ENCODE measurements around the gene FGF14.

FGF14 gene

DNA sequence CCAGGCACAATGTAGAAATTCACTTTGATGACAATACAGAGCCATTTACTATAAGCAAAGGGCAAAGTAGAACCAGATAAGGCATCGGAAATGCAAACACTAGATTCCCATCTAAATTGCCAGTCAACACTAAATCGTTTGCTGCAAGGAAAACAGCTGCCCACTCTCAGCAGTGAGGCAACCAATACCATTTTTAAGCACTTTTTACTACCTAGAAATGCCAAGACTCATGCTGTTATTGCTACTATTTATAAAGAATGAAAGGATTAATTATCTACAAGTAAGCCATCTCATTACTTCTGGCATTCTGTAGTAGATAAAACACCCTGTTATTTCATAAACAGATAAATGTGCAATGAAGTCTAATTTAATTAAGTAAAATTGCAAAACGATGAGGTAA is 422.0 kb downstream of the FGF14 start (continued):
- TF ChIP-seq ZFP41 (tag by site-specific recombination; IDR thresholded peaks at IDR 0.05; ENCODE audit: borderline replicate concordance) (no peak), ZNF311 (tag by site-specific recombination; IDR thresholded peaks at IDR 0.05; ENCODE audit: borderline replicate concordance) (no peak), ZNF529 (tag by site-specific recombination; IDR thresholded peaks at IDR 0.05; ENCODE audit: insufficient replicate concordance) (no peak), BCL11A (tag by site-specific recombination; IDR thresholded peaks at IDR 0.05; ENCODE audit: low read depth) (no peak), ZNF558 (tag by site-specific recombination; IDR thresholded peaks at IDR 0.05) (no peak), ZNF791 (tag by site-specific recombination; IDR thresholded peaks at IDR 0.05) (no peak)

DNA sequence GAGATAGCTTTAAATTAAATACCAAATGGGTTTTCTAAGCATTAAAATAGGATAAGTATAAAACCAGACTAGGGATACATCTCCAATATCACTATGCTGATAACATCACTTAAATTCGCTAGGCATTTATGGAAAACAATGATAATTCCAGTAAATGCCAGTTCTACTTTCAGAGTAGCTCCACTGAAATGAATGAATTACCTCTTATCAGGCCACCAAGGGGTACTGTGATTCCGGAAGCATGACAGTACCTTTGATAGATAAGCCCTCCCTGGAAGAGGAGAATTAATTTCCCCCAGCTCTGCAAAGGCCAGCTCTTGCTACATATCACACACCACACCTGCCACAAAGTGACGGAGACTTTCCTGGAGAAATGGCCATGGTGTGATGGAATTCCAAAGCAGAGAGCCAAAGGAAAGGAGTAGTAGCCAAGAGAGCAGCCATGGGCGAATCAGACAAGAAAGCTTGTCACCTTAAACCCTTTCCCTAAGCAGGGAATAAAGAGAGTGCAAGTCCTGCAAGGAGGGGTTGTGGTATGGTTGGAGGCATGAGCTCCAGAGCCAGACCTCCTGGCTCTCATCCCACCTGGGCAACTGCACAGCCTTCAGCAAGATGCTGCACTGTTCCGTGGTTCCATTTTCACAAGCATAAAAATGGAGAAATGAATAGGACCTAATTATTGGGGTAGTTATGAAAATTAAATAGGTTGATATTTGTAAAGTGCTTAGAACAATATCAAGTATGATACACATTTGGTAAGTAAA is 423.1 kb downstream of the FGF14 start:
- no peak overlapping the region for H3K27ac ChIP-seq (ENCODE audit: extremely low read depth, low read depth, low read length)
- ChIA-PET POLR2A (no interaction called here), CTCF (no interaction called here)
- no peaks in the 10 kb centered on the region for H3K4me1 ChIP-seq (ENCODE audit: control insufficient read depth, insufficient read depth, low read length)
- H3K4me3 ChIP-seq (ENCODE audit: low read depth, low read length), result no peak overlapping the region
- no peak for TF ChIP-seq ZBTB1 (tag by site-specific recombination; IDR thresholded peaks at IDR 0.05)
- no peak for TF ChIP-seq ZNF157 (tag by site-specific recombination; IDR thresholded peaks at IDR 0.05)
- TF ChIP-seq ZIC2 (tag by site-specific recombination; IDR thresholded peaks at IDR 0.05), result no peak
- no peaks in the 10 kb centered on the region for H3K36me3 ChIP-seq (ENCODE audit: control insufficient read depth in 2 of 2, insufficient read depth in 1 of 2, low read length in 2 of 2)
- no peaks in the 10 kb centered on the region for H3K9me3 ChIP-seq (ENCODE audit: control insufficient read depth, insufficient read depth, low read depth, low read length)

DNA sequence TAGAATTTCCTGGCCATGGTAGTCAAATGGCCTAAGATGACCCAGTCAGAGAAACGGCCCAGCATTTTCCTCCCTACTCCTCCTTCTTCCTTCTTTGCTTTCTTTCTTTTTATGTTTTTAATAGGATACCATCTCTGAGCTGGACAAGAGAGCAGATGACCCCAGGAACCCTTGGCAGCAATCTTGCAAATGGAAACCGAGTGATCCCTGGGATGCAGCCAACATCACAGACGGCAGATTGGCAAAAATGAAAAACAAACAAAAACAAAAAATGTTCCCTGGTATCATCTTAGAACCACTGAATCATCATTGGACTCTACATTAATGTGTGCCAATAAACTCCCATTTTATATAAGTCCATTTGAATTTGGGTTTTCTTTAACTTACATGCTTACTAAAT is 424.4 kb downstream of the FGF14 start:
- H3K27ac ChIP-seq (ENCODE audit: extremely low read depth, low read depth, low read length), result no peak overlapping the region
- no peaks in the 10 kb centered on the region for H3K4me1 ChIP-seq (ENCODE audit: control insufficient read depth, insufficient read depth, low read length)
- TF ChIP-seq, protein P1, sequence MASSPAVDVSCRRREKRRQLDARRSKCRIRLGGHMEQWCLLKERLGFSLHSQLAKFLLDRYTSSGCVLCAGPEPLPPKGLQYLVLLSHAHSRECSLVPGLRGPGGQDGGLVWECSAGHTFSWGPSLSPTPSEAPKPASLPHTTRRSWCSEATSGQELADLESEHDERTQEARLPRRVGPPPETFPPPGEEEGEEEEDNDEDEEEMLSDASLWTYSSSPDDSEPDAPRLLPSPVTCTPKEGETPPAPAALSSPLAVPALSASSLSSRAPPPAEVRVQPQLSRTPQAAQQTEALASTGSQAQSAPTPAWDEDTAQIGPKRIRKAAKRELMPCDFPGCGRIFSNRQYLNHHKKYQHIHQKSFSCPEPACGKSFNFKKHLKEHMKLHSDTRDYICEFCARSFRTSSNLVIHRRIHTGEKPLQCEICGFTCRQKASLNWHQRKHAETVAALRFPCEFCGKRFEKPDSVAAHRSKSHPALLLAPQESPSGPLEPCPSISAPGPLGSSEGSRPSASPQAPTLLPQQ (tag by site-specific recombination; IDR thresholded peaks at IDR 0.05), result no peak
- TF ChIP-seq, protein P2, sequence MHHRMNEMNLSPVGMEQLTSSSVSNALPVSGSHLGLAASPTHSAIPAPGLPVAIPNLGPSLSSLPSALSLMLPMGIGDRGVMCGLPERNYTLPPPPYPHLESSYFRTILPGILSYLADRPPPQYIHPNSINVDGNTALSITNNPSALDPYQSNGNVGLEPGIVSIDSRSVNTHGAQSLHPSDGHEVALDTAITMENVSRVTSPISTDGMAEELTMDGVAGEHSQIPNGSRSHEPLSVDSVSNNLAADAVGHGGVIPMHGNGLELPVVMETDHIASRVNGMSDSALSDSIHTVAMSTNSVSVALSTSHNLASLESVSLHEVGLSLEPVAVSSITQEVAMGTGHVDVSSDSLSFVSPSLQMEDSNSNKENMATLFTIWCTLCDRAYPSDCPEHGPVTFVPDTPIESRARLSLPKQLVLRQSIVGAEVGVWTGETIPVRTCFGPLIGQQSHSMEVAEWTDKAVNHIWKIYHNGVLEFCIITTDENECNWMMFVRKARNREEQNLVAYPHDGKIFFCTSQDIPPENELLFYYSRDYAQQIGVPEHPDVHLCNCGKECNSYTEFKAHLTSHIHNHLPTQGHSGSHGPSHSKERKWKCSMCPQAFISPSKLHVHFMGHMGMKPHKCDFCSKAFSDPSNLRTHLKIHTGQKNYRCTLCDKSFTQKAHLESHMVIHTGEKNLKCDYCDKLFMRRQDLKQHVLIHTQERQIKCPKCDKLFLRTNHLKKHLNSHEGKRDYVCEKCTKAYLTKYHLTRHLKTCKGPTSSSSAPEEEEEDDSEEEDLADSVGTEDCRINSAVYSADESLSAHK (tag by site-specific recombination; IDR thresholded peaks at IDR 0.05), result no peak
- TF ChIP-seq ZSCAN16 (tag by site-specific recombination; IDR thresholded peaks at IDR 0.05) (no peak), ZNF324 (tag by site-specific recombination; IDR thresholded peaks at IDR 0.05) (no peak), ZNF214 (tag by site-specific recombination; IDR thresholded peaks at IDR 0.05; ENCODE audit: borderline replicate concordance) (no peak), KLF16 (tag by site-specific recombination; IDR thresholded peaks at IDR 0.05) (no peak), ZNF791 (tag by site-specific recombination; IDR thresholded peaks at IDR 0.05) (no peak), ZEB2 (tag by site-specific recombination; IDR thresholded peaks at IDR 0.05) (no peak), RBAK (tag by site-specific recombination; IDR thresholded peaks at IDR 0.05) (no peak), ZNF596 (tag by site-specific recombination; IDR thresholded peaks at IDR 0.05) (no peak), MZF1 (tag by site-specific recombination; IDR thresholded peaks at IDR 0.05; ENCODE audit: borderline replicate concordance) (no peak), HOXC10 (CRISPR knock-in tag; IDR thresholded peaks at IDR 0.05) (no peak), ZNF623 (tag by site-specific recombination; IDR thresholded peaks at IDR 0.05) (no peak), WT1 (tag by site-specific recombination; IDR thresholded peaks at IDR 0.05) (no peak)
- TF ChIP-seq, protein P3, sequence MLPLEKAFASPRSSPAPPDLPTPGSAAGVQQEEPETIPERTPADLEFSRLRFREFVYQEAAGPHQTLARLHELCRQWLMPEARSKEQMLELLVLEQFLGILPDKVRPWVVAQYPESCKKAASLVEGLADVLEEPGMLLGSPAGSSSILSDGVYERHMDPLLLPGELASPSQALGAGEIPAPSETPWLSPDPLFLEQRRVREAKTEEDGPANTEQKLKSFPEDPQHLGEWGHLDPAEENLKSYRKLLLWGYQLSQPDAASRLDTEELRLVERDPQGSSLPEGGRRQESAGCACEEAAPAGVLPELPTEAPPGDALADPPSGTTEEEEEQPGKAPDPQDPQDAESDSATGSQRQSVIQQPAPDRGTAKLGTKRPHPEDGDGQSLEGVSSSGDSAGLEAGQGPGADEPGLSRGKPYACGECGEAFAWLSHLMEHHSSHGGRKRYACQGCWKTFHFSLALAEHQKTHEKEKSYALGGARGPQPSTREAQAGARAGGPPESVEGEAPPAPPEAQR (tag by site-specific recombination; IDR thresholded peaks at IDR 0.05), result no peak
- TF ChIP-seq, protein P4, sequence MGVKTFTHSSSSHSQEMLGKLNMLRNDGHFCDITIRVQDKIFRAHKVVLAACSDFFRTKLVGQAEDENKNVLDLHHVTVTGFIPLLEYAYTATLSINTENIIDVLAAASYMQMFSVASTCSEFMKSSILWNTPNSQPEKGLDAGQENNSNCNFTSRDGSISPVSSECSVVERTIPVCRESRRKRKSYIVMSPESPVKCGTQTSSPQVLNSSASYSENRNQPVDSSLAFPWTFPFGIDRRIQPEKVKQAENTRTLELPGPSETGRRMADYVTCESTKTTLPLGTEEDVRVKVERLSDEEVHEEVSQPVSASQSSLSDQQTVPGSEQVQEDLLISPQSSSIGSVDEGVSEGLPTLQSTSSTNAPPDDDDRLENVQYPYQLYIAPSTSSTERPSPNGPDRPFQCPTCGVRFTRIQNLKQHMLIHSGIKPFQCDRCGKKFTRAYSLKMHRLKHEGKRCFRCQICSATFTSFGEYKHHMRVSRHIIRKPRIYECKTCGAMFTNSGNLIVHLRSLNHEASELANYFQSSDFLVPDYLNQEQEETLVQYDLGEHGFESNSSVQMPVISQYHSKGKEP (tag by site-specific recombination; IDR thresholded peaks at IDR 0.05), result no peak
- TF ChIP-seq, protein P5, sequence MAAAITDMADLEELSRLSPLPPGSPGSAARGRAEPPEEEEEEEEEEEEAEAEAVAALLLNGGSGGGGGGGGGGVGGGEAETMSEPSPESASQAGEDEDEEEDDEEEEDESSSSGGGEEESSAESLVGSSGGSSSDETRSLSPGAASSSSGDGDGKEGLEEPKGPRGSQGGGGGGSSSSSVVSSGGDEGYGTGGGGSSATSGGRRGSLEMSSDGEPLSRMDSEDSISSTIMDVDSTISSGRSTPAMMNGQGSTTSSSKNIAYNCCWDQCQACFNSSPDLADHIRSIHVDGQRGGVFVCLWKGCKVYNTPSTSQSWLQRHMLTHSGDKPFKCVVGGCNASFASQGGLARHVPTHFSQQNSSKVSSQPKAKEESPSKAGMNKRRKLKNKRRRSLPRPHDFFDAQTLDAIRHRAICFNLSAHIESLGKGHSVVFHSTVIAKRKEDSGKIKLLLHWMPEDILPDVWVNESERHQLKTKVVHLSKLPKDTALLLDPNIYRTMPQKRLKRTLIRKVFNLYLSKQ (tag by site-specific recombination; IDR thresholded peaks at IDR 0.05; ENCODE audit: borderline replicate concordance), result no peak
- ChIA-PET CTCF (interaction anchor here (1.1 kb wide), 1 partner anchor 10 kb away, joined by 6 read pairs; no protein-coding TSS in a partner anchor), POLR2A (no interaction called here)
- H3K9me3 ChIP-seq (ENCODE audit: control insufficient read depth, insufficient read depth, low read depth, low read length), result no peaks in the 10 kb centered on the region
- H3K36me3 ChIP-seq (ENCODE audit: control insufficient read depth in 2 of 2, insufficient read depth in 1 of 2, low read length in 2 of 2), result no peaks in the 10 kb centered on the region
- no peak overlapping the region for H3K4me3 ChIP-seq (ENCODE audit: low read depth, low read length)
